Measurements from ENCODE around the gene RAX2. TPM values are rescaled to one million over a fixed set of nuclear protein-coding genes. Genes with fewer than 3 reads are reported as not detected.

Gene RAX2
- total RNA-seq, 1 experiment from 2014 or later: not detected

- Mint-ChIP-seq H3K4me3 (ENCODE audit: unreplicated experiment) (no peak overlapping the region), H3K9me3 (ENCODE audit: unreplicated experiment) (no peaks in the 10 kb centered on the region), H3K27ac (ENCODE audit: unreplicated experiment) (no peak overlapping the region), H3K27me3 (ENCODE audit: insufficient read depth, unreplicated experiment) (no peaks in the 10 kb centered on the region), H3K4me1 (ENCODE audit: low read depth, unreplicated experiment) (no peaks in the 10 kb centered on the region), H3K36me3 (ENCODE audit: insufficient read depth, unreplicated experiment) (no peaks in the 10 kb centered on the region)
- Histone ChIP-seq H3K27me3 (replicated peaks; ENCODE audit: control insufficient read depth, insufficient read depth, low read length) (no peaks in the 10 kb centered on the region), H3K9me3 (no peaks in the 10 kb centered on the region), H3K36me3 (ENCODE audit: control insufficient read depth, insufficient read depth, low read length) (no peaks in the 10 kb centered on the region), H3K4me3 (ENCODE audit: low read depth, low read length) (no peak overlapping the region), H3K4me1 (no peaks in the 10 kb centered on the region)
- POLR2A ChIA-PET: no interaction called here
- intact Hi-C loops (cut with micrococcal nuclease; ENCODE audit: unreplicated experiment): no loop called here
- no peak for DNase-seq
- CTCF ChIA-PET: no interaction called here
- TF ChIP-seq, protein P1, sequence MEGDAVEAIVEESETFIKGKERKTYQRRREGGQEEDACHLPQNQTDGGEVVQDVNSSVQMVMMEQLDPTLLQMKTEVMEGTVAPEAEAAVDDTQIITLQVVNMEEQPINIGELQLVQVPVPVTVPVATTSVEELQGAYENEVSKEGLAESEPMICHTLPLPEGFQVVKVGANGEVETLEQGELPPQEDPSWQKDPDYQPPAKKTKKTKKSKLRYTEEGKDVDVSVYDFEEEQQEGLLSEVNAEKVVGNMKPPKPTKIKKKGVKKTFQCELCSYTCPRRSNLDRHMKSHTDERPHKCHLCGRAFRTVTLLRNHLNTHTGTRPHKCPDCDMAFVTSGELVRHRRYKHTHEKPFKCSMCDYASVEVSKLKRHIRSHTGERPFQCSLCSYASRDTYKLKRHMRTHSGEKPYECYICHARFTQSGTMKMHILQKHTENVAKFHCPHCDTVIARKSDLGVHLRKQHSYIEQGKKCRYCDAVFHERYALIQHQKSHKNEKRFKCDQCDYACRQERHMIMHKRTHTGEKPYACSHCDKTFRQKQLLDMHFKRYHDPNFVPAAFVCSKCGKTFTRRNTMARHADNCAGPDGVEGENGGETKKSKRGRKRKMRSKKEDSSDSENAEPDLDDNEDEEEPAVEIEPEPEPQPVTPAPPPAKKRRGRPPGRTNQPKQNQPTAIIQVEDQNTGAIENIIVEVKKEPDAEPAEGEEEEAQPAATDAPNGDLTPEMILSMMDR (IDR thresholded peaks at IDR 0.05; ENCODE audit: insufficient read depth in 1 of 2, low read depth in 1 of 2, low read length in 1 of 2, severe bottlenecking in 1 of 2, unreplicated experiment in 1 of 2): no peak
- BruUV-seq (replicated peaks): no TSS peak
These were observed 46.9 kb upstream of the RAX2 start for GRCh38 chr19:3818918-3819317.

DNA sequence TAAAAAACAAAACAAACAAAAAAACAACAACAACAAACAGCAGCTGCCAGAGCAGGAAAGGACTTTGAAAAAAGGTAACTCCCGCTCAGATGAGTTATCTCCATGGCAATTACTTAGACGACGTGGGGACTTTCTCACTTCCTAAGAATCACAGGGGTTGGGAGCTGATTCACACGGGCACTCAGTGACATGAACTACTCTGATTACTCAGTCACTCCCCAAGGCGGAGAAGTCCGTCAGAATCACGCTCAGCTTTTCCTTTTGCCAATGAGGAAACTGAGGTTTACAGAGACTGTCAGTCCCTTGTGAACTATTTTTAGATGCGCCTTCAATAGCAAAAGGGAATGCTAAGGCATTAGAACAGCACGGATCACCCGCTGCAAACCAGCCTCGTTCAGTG lies 46.4 kb upstream of the RAX2 start:
- BruUV-seq (replicated peaks): no TSS peak
- Mint-ChIP-seq H3K27ac (ENCODE audit: unreplicated experiment) (no peak overlapping the region), H3K4me1 (ENCODE audit: low read depth, unreplicated experiment) (no peaks in the 10 kb centered on the region), H3K36me3 (ENCODE audit: insufficient read depth, unreplicated experiment) (no peaks in the 10 kb centered on the region), H3K9me3 (ENCODE audit: unreplicated experiment) (no peaks in the 10 kb centered on the region), H3K27me3 (ENCODE audit: insufficient read depth, unreplicated experiment) (no peaks in the 10 kb centered on the region), H3K4me3 (ENCODE audit: unreplicated experiment) (no peak overlapping the region)
- Histone ChIP-seq H3K36me3 (ENCODE audit: control insufficient read depth, insufficient read depth, low read length) (no peaks in the 10 kb centered on the region), H3K9me3 (no peaks in the 10 kb centered on the region), H3K27me3 (replicated peaks; ENCODE audit: control insufficient read depth, insufficient read depth, low read length) (no peaks in the 10 kb centered on the region), H3K4me3 (ENCODE audit: low read depth, low read length) (no peak overlapping the region), H3K4me1 (no peaks in the 10 kb centered on the region)
- CTCF ChIA-PET: no interaction called here
- TF ChIP-seq, protein P1 (IDR thresholded peaks at IDR 0.05; ENCODE audit: insufficient read depth in 1 of 2, low read depth in 1 of 2, low read length in 1 of 2, severe bottlenecking in 1 of 2, unreplicated experiment in 1 of 2): no peak
- DNase-seq: no peak
- POLR2A ChIA-PET: no interaction called here
- intact Hi-C loops (cut with micrococcal nuclease; ENCODE audit: unreplicated experiment): no loop called here

DNA sequence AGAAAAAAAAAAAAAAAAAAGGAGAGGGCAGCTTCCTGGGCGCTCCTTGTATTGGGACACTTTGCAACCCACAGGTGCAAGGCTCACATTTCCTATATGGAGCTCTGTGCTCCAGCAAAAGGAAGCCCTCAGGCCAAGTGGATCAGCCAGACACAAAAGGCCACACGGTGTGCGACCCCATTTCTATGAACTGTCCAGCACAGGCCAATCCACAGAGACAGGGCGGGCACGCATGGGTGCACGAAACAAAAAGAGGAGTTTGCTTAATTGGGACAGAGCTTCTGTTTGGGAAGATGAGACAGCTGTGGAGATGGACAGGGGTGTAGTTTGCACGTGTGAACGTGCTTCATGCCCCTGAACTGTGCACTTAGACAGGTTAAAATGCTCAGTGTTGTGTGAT lies 45.7 kb upstream of the RAX2 start:
- CTCF ChIA-PET: interaction anchor here (0.5 to 0.6 kb wide), 2 partner anchors 28 to 143 kb away, joined by 3 to 4 read pairs; no protein-coding TSS in a partner anchor
- no peaks in the 10 kb centered on the region for H3K4me1 Mint-ChIP-seq (ENCODE audit: low read depth, unreplicated experiment)
- TF ChIP-seq, protein P1 (IDR thresholded peaks at IDR 0.05; ENCODE audit: insufficient read depth in 1 of 2, low read depth in 1 of 2, low read length in 1 of 2, severe bottlenecking in 1 of 2, unreplicated experiment in 1 of 2): no peak

More for the DNA sequence above, 45.7 kb upstream of the RAX2 start:
- POLR2A ChIA-PET: no interaction called here
- no peaks in the 10 kb centered on the region for H3K9me3 ChIP-seq
- Mint-ChIP-seq H3K27ac (ENCODE audit: unreplicated experiment) (no peak overlapping the region), H3K27me3 (ENCODE audit: insufficient read depth, unreplicated experiment) (no peaks in the 10 kb centered on the region), H3K36me3 (ENCODE audit: insufficient read depth, unreplicated experiment) (no peaks in the 10 kb centered on the region), H3K9me3 (ENCODE audit: unreplicated experiment) (no peaks in the 10 kb centered on the region), H3K4me3 (ENCODE audit: unreplicated experiment) (no peak overlapping the region)
- no peaks in the 10 kb centered on the region for H3K4me1 ChIP-seq
- H3K27me3 ChIP-seq (replicated peaks; ENCODE audit: control insufficient read depth, insufficient read depth, low read length): no peaks in the 10 kb centered on the region
- H3K4me3 ChIP-seq (ENCODE audit: low read depth, low read length): no peak overlapping the region
- H3K36me3 ChIP-seq (ENCODE audit: control insufficient read depth, insufficient read depth, low read length): no peaks in the 10 kb centered on the region
- intact Hi-C loops (cut with micrococcal nuclease; ENCODE audit: unreplicated experiment): no loop called here
- no peak for DNase-seq
- BruUV-seq (replicated peaks): no TSS peak

All from Caco-2 (cell line).